ENCODE results near the gene LRRC47.

Gene LRRC47

GRCh38 chr1:3746389-3746829 is 49.9 kb downstream of the LRRC47 start:
- no peak for ATAC-seq

DNA sequence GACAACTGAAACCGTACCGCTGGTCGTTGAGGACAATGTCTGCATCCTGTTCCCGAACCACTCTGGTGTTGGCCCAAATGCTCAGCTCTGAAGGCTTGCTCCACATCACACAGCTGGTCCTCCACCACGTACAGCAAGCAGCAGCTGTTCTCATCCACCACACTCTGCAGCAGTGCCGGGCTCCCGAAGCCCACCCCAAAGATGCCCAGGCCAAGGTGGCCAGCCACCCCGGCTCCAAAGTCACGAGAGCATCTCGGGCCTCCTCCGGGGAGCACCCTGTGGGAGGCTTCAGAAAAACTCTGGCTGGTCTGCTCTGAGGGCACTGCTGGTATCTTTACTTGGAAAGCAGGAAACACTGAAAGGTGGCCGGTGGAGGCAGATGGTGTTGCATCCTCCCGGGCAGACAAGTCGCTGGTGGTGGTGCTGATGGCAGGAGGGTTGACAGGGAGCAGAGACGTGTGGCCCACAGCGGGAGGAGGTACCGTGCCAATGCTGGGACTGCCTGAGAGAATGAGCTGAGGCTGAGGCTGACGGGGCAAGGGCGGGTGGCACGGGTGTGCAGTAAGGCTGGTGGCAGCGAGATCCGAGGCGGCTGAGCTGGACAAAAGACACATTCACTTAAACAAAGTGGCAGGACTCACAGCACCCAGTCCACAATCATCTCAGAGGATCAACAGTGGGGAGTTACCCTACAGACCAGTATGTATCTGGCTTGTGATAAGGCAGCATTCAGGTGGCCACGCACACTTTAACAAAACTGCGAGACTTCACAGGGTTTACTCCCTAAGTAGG is 50.5 kb downstream of the LRRC47 start:
- no peak for ATAC-seq

- ATAC-seq: no peak
Observed at GRCh38 chr1:3745071-3745470, 51.2 kb downstream of the LRRC47 start.

- no peak for ATAC-seq
Observed at GRCh38 chr1:3744646-3745045, 51.7 kb downstream of the LRRC47 start.

- ATAC-seq: no peak
Observed at GRCh38 chr1:3743826-3744225, 52.5 kb downstream of the LRRC47 start.

DNA sequence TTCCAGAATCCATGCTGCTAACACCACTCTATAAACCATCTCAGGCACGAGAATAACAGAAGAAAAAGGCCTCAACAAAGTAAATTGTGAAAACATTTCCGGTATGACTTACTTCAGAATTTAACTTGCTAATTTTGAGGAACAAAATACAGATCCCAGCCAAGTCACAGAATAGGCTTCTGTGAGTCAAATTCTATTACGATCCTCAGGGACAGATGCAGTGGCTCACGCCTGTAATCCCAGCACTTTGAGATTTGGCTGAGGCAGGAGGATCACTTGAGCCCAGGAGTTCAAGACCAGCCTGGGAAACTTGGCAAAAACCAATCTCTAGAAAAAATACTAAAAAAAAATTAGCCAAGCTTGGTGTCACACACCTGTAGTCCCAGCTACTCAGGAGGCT is 52.9 kb downstream of the LRRC47 start:
- no peak for ATAC-seq

DNA sequence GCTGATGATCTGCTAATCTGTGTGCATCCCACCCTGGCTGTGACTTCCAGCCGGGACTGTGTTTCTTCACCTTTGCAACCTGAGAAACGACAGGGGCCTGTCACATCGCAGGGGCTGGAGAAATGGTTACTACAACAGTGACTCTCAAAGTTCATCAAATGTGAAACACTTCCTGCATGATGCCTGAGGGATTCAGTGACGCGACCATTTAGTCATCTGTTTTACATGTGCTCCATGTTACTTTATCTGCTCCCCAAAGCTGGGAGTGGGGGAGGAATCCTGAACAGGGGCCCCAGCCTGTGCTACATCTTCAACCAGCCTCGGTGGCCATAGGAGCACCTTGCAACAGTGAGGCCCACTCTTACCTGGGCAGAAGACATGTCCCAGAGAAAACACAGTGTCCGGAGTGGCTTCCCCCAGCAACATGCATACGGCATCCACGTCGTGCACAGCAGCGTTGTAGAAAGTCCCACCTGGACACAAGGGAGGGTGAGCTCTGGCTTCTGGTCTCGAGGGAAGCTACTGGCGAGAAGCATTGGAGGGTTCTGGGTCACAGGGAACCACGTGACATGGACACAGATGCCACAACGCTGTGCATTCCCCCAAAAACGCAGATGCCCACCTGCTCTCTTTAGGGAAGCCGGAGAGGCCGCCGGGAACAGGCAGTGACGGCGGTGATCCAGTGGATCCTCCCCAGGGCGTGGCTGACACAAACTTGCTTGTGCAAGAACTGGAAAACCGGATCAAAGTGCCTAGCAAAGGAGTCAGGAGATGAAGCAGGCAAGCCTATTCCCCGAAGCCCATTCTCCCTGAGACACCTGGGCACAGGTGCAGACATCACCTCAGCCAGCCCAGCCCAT is 53.6 kb downstream of the LRRC47 start:
- ATAC-seq: no peak

GRCh38 chr1:3741566-3742438 is 54.5 kb downstream of the LRRC47 start:
- no peak for ATAC-seq

GRCh38 chr1:3740752-3741151 is 55.5 kb downstream of the LRRC47 start:
- ATAC-seq: no peak

DNA sequence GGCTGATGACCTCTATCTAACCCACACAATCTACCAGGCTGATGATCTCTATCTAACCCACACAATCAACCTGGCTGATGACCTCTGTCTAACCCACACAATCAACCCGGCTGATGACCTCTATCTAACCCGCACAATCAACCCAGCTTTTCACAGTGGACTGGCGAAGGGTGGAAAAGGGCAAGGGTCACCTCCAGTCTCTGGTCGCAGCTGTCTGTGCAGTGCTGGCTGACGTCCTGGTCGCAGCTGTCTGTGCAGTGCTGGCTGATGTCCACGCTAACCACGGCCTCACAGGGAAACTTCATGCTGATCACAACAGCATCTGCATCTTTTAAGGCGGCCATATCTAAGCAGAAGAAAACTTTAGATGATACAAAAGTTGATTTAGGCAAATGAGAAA is 56.3 kb downstream of the LRRC47 start:
- ATAC-seq: no peak

DNA sequence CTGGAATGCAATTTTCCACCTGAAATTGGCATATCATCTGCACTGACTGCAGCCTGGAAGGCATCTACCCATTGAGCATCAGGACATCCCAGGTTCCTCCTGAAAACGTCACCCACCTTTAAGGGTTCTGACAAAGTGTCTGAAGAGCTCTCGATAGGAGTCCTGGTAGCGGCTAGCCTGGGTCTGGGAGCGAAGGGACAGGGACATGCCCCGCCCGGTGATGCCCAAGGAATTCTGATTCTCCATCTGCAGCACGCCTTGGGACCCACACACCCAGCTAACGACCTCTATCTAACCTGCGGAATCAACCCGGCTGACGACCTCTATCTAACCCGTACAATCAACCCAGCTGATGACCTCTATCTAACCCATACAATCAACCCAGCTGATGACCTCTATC is 57.4 kb downstream of the LRRC47 start:
- no peak for ATAC-seq

GRCh38 chr1:3736708-3737107 is 59.6 kb downstream of the LRRC47 start:
- no peak for ATAC-seq

DNA sequence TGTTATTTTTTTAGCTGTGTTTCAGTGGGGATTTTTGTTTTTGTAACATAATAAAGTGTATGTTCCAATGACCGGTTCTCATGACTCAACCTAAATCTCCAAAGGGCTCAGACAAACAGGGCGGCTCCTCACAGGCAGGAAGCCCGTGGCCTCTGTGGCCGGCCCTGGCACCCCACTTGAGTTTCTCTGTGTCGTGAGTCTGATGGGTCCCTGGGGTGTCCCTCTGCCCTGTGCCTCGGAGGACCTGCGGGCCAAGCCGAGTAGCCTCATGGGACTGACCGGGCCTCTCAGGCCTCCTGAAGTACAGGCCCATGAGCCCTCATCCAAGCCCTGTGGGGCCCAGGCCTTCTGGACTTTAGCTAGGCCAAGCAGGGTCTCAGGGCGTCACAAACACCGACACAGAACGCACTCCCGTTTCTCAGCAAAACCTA is 60.2 kb downstream of the LRRC47 start:
- ATAC-seq: no peak

- no peak for ATAC-seq
Observed at GRCh38 chr1:3735688-3736087, 60.6 kb downstream of the LRRC47 start.

GRCh38 chr1:3735027-3735681 is 61.1 kb downstream of the LRRC47 start:
- no peak for ATAC-seq

- ATAC-seq: no peak
Observed at GRCh38 chr1:3734602-3735001, 61.7 kb downstream of the LRRC47 start.

- ATAC-seq: no peak
Observed at GRCh38 chr1:3733883-3734589, 62.3 kb downstream of the LRRC47 start.

GRCh38 chr1:3733094-3733882 is 63.0 kb downstream of the LRRC47 start:
- no peak for ATAC-seq

DNA sequence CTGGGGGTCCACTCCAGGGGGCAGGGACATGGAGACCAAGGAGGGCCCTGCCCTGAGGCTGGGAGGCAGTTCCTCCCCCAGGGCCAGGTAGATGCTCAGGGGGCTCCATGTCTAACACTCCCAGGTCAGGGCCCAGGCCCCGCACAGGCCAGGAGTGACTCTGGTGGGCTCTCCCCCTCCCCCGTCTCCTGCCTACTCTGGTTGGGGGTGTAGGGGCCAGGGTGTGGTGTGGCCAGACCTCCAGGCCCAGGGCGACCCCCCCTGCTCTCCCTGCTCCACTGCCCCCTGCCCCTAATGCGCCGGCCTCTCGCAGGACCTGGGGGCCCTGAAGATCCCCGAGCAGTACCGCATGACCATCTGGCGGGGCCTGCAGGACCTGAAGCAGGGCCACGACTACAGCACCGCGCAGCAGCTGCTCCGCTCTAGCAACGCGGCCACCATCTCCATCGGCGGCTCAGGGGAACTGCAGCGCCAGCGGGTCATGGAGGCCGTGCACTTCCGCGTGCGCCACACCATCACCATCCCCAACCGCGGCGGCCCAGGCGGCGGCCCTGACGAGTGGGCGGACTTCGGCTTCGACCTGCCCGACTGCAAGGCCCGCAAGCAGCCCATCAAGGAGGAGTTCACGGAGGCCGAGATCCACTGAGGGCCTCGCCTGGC is 63.7 kb downstream of the LRRC47 start:
- no peak for ATAC-seq
